Lower lobe of right lung (tissue), 2 donors: ENCODE results near the gene NXT1. TPM values are rescaled to one million over a fixed set of nuclear protein-coding genes. Genes with fewer than 3 reads are reported as not detected.

Experiments
- ATAC-seq, 2 donors: fragments of 200-7000 bp; cut with Tn5 transposase; one replicate each; pipeline ENCODE4 v1.9.1; 2020 to 2022; ENCODE audit warnings: mild to moderate bottlenecking in 2 of 2, moderate library complexity in 2 of 2
- DNase-seq: peaks from one replicate; pipeline ENCODE4 v3.0.0-alpha.2; 2020
- H3K27ac ChIP-seq: fragments of 200-600 bp; one replicate; pipeline ENCODE4 v1.8.0; 2022
- H3K27me3 ChIP-seq: fragments of 200-600 bp; one replicate; pipeline ENCODE4 v1.8.0; 2022; ENCODE audit warnings: low read depth
- H3K36me3 ChIP-seq: fragments of 200-600 bp; one replicate; pipeline ENCODE4 v1.8.0; 2022; ENCODE audit warnings: mild to moderate bottlenecking
- H3K4me1 ChIP-seq: fragments of 200-600 bp; one replicate; pipeline ENCODE4 v1.8.0; 2022
- H3K4me3 ChIP-seq: fragments of 200-600 bp; one replicate; pipeline ENCODE4 v1.8.0; 2022; ENCODE audit warnings: mild to moderate bottlenecking
- H3K9me3 ChIP-seq: fragments of 200-600 bp; one replicate; pipeline ENCODE4 v1.8.0; 2022
- intact Hi-C: fragments of 100-400 bp; cut with DNase I; formaldehyde crosslinking; loops from one replicate; pipeline ENCODE4 v1.11.0; 2022
- total RNA-seq: library from RNA; stranded (reverse); fragmentation: NEBNext Ultra II Directional; extraction: Animal tissue kit (Norgen Biotek cat#: 25700); gene quantifications from one replicate; pipeline ENCODE4 v1.2.1, GENCODE V29; 2021
- TF ChIP-seq, protein P1 (sequence below): fragments of 200-600 bp; IDR thresholded peaks from one replicate; pipeline ENCODE4 v1.8.0; 2022; ENCODE audit warnings: antibody characterized with exemption, mild to moderate bottlenecking
- donor health status: DM: no; HTN: yes; CAD: no; lungs with severe emphysema.

NXT1 gene
- total RNA-seq, 1 donor from 2014 or later = 14.8 TPM

DNA sequence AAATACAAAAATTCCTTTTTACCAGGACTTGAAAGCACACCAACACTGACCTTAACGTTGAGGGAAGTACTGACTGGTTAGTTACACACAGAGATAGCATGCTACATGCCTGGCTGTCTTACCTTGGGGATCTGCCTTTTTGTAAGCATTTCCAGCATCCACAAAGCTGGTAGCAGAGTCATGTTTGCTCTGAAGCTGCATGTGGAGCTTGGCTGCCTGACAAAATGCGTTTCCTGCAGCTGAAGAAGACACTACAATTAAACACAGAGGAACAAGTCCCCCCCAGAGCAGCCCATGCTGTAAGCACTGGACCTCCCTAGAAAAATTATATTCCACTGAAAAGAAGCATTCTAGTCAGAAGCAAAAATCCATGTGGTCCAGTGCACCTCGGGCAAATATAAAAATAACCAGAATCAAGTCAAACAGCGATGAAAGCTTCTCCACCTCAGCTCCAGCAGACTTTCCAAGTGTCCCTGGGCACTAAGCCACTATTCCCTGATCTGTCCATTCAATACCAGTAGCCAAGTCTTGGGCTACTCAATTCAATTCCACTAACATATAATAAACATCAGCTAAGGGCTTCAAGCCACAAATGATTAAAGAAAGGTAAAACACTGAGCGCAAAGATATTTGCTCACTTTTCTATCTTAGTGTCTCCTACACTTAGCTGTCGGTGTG, 46.5 kb downstream of the NXT1 start:
- DNase-seq (no peak), ATAC-seq (no peak)
- Histone ChIP-seq H3K4me1 (peaks cover 5% of the 10 kb centered on the region), H3K27me3 (no peaks in the 10 kb centered on the region), H3K27ac (no peak overlapping the region), H3K9me3 (no peaks in the 10 kb centered on the region), H3K36me3 (peaks cover 43% of the 10 kb centered on the region), H3K4me3 (no peak overlapping the region)
- TF ChIP-seq, protein P1, sequence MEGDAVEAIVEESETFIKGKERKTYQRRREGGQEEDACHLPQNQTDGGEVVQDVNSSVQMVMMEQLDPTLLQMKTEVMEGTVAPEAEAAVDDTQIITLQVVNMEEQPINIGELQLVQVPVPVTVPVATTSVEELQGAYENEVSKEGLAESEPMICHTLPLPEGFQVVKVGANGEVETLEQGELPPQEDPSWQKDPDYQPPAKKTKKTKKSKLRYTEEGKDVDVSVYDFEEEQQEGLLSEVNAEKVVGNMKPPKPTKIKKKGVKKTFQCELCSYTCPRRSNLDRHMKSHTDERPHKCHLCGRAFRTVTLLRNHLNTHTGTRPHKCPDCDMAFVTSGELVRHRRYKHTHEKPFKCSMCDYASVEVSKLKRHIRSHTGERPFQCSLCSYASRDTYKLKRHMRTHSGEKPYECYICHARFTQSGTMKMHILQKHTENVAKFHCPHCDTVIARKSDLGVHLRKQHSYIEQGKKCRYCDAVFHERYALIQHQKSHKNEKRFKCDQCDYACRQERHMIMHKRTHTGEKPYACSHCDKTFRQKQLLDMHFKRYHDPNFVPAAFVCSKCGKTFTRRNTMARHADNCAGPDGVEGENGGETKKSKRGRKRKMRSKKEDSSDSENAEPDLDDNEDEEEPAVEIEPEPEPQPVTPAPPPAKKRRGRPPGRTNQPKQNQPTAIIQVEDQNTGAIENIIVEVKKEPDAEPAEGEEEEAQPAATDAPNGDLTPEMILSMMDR = no peak
- intact Hi-C loops = no loop called here

DNA sequence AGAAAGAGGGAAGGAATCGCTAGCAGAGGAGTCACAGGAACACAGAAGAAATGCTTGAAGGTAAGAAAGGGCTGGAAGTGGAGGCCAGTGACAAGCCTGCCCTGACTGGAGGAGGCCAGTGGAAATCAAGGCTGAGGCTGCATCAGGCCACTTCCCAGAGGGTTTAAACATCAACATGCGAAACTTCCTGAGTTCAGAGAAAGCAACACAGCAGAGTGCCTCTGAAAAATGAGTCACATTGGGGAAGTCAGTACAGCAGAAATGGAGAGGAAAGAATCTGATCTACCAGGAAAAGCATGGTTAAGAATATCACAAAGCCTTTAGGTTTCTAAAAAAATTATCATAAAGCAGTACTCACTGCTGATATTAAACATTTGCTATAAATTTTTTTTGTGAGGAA, 47.4 kb downstream of the NXT1 start:
- TF ChIP-seq, protein P1 = no peak
- intact Hi-C loops = no loop called here
- no peak overlapping the region for H3K4me3 ChIP-seq
- H3K4me1 ChIP-seq = peaks cover 5% of the 10 kb centered on the region
- no peaks in the 10 kb centered on the region for H3K9me3 ChIP-seq
- no peaks in the 10 kb centered on the region for H3K27me3 ChIP-seq
- peaks cover 34% of the 10 kb centered on the region for H3K36me3 ChIP-seq
- H3K27ac ChIP-seq = no peak overlapping the region
- DNase-seq (no peak), ATAC-seq (peak in 1 of 2 donors; percentile 18)

DNA sequence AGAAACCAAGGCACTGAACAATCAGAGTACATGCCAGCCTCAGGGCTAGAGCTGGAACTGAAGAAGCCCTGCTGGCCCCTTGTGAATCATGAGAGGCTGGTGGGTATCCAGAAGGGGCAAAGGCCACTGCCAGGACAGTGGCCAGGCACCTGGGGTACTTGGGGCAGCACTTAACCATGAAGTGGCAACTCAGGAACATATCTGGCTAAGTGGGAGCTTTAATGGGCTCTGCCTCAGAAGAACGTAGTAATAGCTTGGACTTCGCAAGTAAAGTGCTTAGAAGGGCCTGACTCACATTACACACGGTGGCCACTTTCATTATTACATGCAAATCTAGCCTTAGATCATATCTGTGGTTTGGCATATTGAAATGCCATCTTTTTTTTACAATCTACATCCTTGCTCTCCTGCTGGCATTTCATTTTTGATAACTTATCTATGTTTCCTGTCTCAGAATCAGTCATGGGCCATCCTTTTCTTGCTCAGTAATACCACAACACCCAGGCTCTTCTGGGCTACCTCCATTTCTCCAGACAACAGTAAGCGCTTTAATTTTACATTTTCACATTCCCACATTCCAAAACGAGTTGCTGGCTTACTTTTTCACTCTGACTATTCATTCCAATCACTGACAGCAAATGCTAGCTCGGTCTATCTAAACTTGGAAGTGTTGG, 49.1 kb downstream of the NXT1 start:
- TF ChIP-seq, protein P1 = peak; percentile 8
- DNase-seq (no peak), ATAC-seq (peak; percentile 88 to 92)
- H3K27me3 ChIP-seq = no peaks in the 10 kb centered on the region
- intact Hi-C loops = no loop called here
- peaks cover 15% of the 10 kb centered on the region for H3K4me1 ChIP-seq
- H3K9me3 ChIP-seq = no peaks in the 10 kb centered on the region
- H3K27ac ChIP-seq = peak overlapping the region; percentile 10
- H3K36me3 ChIP-seq = peaks cover 17% of the 10 kb centered on the region
- no peak overlapping the region for H3K4me3 ChIP-seq

DNA sequence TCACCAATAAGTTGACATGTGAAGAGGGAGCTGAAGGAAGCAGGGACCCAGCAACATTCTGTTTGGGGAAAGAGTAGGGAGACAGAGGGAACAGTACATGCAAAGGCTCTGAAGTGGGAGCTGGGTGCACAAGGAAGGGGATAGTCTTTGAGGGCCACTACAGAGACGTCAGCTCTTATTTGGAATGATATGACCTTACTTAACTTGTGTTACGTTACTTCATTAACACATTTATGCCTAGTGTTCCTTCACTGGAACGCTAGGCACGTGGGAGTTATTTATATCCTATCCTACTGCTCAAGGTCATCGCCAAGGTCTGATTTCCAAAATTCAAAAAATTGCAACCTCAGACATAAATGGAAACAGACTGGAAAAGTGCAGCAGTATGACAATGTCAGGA, 50.5 kb downstream of the NXT1 start:
- Histone ChIP-seq H3K27me3 (no peaks in the 10 kb centered on the region), H3K4me1 (peaks cover 15% of the 10 kb centered on the region), H3K27ac (no peak overlapping the region), H3K9me3 (no peaks in the 10 kb centered on the region), H3K36me3 (peaks cover 14% of the 10 kb centered on the region), H3K4me3 (no peak overlapping the region)
- no peak for DNase-seq
- intact Hi-C loops = no loop called here
- TF ChIP-seq, protein P1 = no peak
- no peak for ATAC-seq

DNA sequence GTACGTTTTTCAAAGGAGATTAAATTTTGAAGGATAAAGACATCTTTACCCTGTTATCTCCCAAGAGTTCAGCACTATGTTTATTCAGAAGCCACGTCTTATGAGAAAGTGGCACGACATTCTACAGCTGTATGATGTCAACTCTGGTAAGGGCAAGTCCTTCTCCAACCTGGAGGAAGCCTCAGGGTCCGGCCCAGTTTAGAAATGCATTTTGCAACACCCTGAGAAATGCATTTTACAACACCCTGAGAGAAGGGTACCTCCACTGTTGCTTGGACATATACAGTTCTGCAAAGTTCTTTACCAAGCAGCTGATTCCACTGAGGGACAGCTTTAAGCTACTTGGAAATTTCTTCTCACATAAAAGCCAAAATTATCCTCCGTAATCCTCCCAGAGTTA, 53.2 kb downstream of the NXT1 start:
- DNase-seq = no peak
- ATAC-seq = no peak
- peaks cover 15% of the 10 kb centered on the region for H3K4me1 ChIP-seq
- TF ChIP-seq, protein P1 = no peak
- no peaks in the 10 kb centered on the region for H3K9me3 ChIP-seq
- H3K27ac ChIP-seq = no peak overlapping the region
- H3K36me3 ChIP-seq = peaks cover 14% of the 10 kb centered on the region
- no peak overlapping the region for H3K4me3 ChIP-seq
- intact Hi-C loops = no loop called here
- no peaks in the 10 kb centered on the region for H3K27me3 ChIP-seq
